A549 (cell line): ENCODE results near the gene TMEM120A. TPM values are rescaled to one million over a fixed set of nuclear protein-coding genes. Genes with fewer than 3 reads are reported as not detected.

ENCODE experiments used
- ATAC-seq, 2 experiments: fragments of 200-7000 bp in 1 of 2; fragments of >200 bp in 1 of 2; cut with Nextera tagmentation in 1 of 2; cut with Tn5 transposase in 1 of 2; 3 replicates each; pipeline versions ENCODE4 v1.8.0 to v1.9.1; 2018 to 2020; ENCODE audit warnings: mild to moderate bottlenecking in 1 of 2, moderate library complexity in 1 of 2
- CTCF ChIA-PET: fragments of 300-600 bp; sonication (Branson Sonifier 250); formaldehyde crosslinking; extraction: SDS; loops from one replicate; lab custom pipeline; 2021; ENCODE audit warnings: antibody characterized with exemption, inconsistent platforms; lab: Yijun Ruan, JAX
- POLR2A ChIA-PET: fragments of 350-600 bp; formaldehyde crosslinking; extraction: SDS; loops from one replicate; lab custom pipeline; 2021; ENCODE audit warnings: antibody characterized with exemption, inconsistent platforms; lab: Yijun Ruan, JAX
- DNase-seq, 2 experiments: peaks; one replicate each; pipeline versions ENCODE4 v3.0.0 to v3.0.0-alpha.2; 2011 to 2016; ENCODE audit warnings: low read depth in 1 of 2, low spot score in 1 of 2
- FAIRE-seq: peaks from 2 replicates; lab custom pipeline; 2011; peaks lifted over from hg19 to GRCh38; lab: Jason Lieb, UNC
- H3K27ac ChIP-seq, 2 experiments: fragments of >200 bp; sonication (Bioruptor Twin); formaldehyde crosslinking; 3 replicates each; pipeline ENCODE4 v1.5.1; 2016 to 2017
- H3K4me1 ChIP-seq: fragments of >200 bp; sonication (Bioruptor Twin); formaldehyde crosslinking; 3 replicates; pipeline ENCODE4 v1.6.1; 2016
- H3K4me2 ChIP-seq: fragments of >200 bp; sonication (Bioruptor Twin); formaldehyde crosslinking; 3 replicates; pipeline ENCODE4 v1.6.1; 2016
- H3K4me3 ChIP-seq: fragments of >200 bp; sonication (Bioruptor Twin); formaldehyde crosslinking; 3 replicates; pipeline ENCODE4 v1.5.1; 2016
- H3K9me3 ChIP-seq: fragments of >200 bp; sonication (Bioruptor Twin); formaldehyde crosslinking; 3 replicates; pipeline ENCODE4 v1.6.1; 2016
- CBX2 ChIP-seq: fragments of 200-600 bp; sonication (generic); IDR thresholded peaks from 2 replicates; pipeline ENCODE4 v1.6.1; 2016; ENCODE audit warnings: low read depth, mild to moderate bottlenecking, borderline replicate concordance
- CEBPB ChIP-seq, 2 experiments: fragments of >200 bp in 1 of 2; sonication (Bioruptor Twin) in 1 of 2; formaldehyde crosslinking in 1 of 2; IDR thresholded peaks; 2 replicates each; pipeline ENCODE4 v1.6.1; 2012 to 2016
- CHD4 ChIP-seq: fragments of 200-600 bp; sonication (generic); IDR thresholded peaks from 2 replicates; pipeline ENCODE4 v1.6.1; 2016; ENCODE audit warnings: antibody characterized with exemption, mild to moderate bottlenecking, borderline replicate concordance
- ESRRA ChIP-seq: fragments of 150-350 bp; IDR thresholded peaks from 2 replicates; pipeline ENCODE4 v1.6.1; 2014; ENCODE audit warnings: mild to moderate bottlenecking, low read length, borderline replicate concordance
- FOSB ChIP-seq: fragments of 250-450 bp; sonication (Bioruptor Pico); IDR thresholded peaks from 2 replicates; pipeline ENCODE4 v1.5.0; 2020; ENCODE audit warnings: mild to moderate bottlenecking, moderate library complexity
- FOXS1 ChIP-seq: fragments of 250-450 bp; sonication (Bioruptor Pico); IDR thresholded peaks from 2 replicates; pipeline ENCODE4 v1.5.0; 2020; ENCODE audit warnings: mild to moderate bottlenecking, moderate library complexity
- HDAC2 ChIP-seq: fragments of 200-600 bp; sonication (generic); IDR thresholded peaks from 2 replicates; pipeline ENCODE4 v1.6.1; 2016
- HOXA7 ChIP-seq: fragments of 250-450 bp; sonication (Bioruptor Pico); IDR thresholded peaks from 2 replicates; pipeline ENCODE4 v1.5.0; 2020; ENCODE audit warnings: mild to moderate bottlenecking, moderate library complexity
- KDM5A ChIP-seq: fragments of 200-600 bp; sonication (generic); IDR thresholded peaks from 2 replicates; pipeline ENCODE4 v1.6.1; 2016; ENCODE audit warnings: antibody characterized with exemption, mild to moderate bottlenecking
- MYC ChIP-seq: IDR thresholded peaks from 2 replicates; pipeline ENCODE4 v1.6.1; 2012; ENCODE audit warnings: mild to moderate bottlenecking, inconsistent platforms, low read length, improper control_type of control experiment, borderline replicate concordance
- NFE2L2 ChIP-seq: fragments of 150-350 bp; conservative IDR thresholded peaks from 2 replicates; pipeline ENCODE4 v1.6.1; 2014; ENCODE audit warnings: low read length
- POLR2A ChIP-seq: IDR thresholded peaks from 2 replicates; pipeline ENCODE4 v1.6.1; 2012; ENCODE audit warnings: mild to moderate bottlenecking, low read length
- RARB ChIP-seq: fragments of 250-450 bp; sonication (Bioruptor Pico); IDR thresholded peaks from 2 replicates; pipeline ENCODE4 v1.8.0; 2021; ENCODE audit warnings: mild to moderate bottlenecking, moderate library complexity
- RCOR1 ChIP-seq: fragments of 150-350 bp; IDR thresholded peaks from 2 replicates; pipeline ENCODE4 v1.6.1; 2014; ENCODE audit warnings: antibody characterized with exemption, low read length, low read depth
- SMC3 ChIP-seq: fragments of >200 bp; sonication (Bioruptor Twin); formaldehyde crosslinking; IDR thresholded peaks from 3 replicates; pipeline ENCODE4 v1.6.1; 2018; ENCODE audit warnings: inconsistent platforms
- TFCP2L1 ChIP-seq: fragments of 250-450 bp; sonication (Bioruptor Pico); IDR thresholded peaks from 2 replicates; pipeline ENCODE4 v1.5.0; 2021; ENCODE audit warnings: mild to moderate bottlenecking
- ZC3H11A ChIP-seq: fragments of 450-650 bp; IDR thresholded peaks from 2 replicates; pipeline ENCODE4 v1.6.1; 2014; ENCODE audit warnings: antibody characterized with exemption, mild to moderate bottlenecking
- WGBS: methylation state at CpG from one replicate; pipeline ENCODE4 v1.1.6; 2017; ENCODE audit errors: missing lambda C conversion rate; 5-methylcytosine and 5-hydroxymethylcytosine counted together
- polyA plus RNA-seq, 4 experiments: library from polyadenylated mRNA; depleted of rRNA in 3 of 4; stranded (reverse); fragments of >200 nt; fragmentation: RNase III in 1 of 4; extraction: RNeasy Plus Mini Kit Qiagen cat#74134 plus additional on column Dnase treatment in 1 of 4; gene quantifications; 2 replicates in 3 of 4; 3 replicates in 1 of 4; pipeline ENCODE4 v1.2.3, GENCODE V29; 2011 to 2017
- TF ChIP-seq, protein P1 (sequence below): fragments of 200-600 bp; sonication (generic); IDR thresholded peaks from 2 replicates; pipeline ENCODE4 v1.6.1; 2016; ENCODE audit warnings: antibody characterized with exemption, mild to moderate bottlenecking, moderate library complexity
- TF ChIP-seq, protein P2 (sequence below): fragments of 150-350 bp; IDR thresholded peaks from 2 replicates; pipeline ENCODE4 v1.6.1; 2014; ENCODE audit warnings: low read depth, mild to moderate bottlenecking, low read length
- TF ChIP-seq, protein P3 (sequence below): IDR thresholded peaks from 2 replicates; pipeline ENCODE4 v1.6.1; 2012; ENCODE audit warnings: low read depth, borderline replicate concordance

The TMEM120A gene
- polyA plus RNA-seq, 2 of the 4 experiments (the other 2 are of a cell fraction), result 46.0 to 53.8 TPM

DNA sequence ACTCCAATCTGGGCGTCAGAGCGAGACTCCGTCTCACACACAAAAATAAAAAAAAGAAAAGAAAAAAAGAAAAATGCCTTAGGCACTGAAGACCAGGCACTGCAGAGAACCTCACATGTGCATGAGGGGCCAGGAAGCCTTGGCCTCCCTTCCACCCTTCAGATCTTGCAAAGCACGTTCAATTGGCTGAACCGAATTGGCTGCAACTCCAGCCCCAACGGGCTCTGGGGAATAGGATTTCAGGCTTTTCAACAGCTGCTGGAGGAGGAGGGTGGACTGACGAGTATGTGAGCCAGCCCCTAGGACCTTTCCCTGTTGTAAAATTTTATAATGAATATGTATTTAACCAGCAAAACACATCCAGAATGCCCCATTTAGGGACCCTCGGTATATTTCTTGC, 16.7 kb downstream of the TMEM120A start:
- no peak overlapping the region for H3K27ac ChIP-seq
- DNase-seq, result no peak
- no peak for FAIRE-seq
- no peak for ATAC-seq
- no peak overlapping the region for H3K4me3 ChIP-seq
- WGBS, result 90% methylated on average over 8 of the region's 8 CpGs
- no peak overlapping the region for H3K4me2 ChIP-seq
- CTCF ChIA-PET, result no interaction called here
- no peak for TF ChIP-seq ZC3H11A
- no peak for TF ChIP-seq TFCP2L1
- H3K9me3 ChIP-seq, result no peaks in the 10 kb centered on the region
- POLR2A ChIA-PET, result interaction anchor here (0.7 kb wide), 1 partner anchor 86 kb away, joined by 3 read pairs; no protein-coding TSS in a partner anchor
- H3K4me1 ChIP-seq, result peaks cover 12% of the 10 kb centered on the region

DNA sequence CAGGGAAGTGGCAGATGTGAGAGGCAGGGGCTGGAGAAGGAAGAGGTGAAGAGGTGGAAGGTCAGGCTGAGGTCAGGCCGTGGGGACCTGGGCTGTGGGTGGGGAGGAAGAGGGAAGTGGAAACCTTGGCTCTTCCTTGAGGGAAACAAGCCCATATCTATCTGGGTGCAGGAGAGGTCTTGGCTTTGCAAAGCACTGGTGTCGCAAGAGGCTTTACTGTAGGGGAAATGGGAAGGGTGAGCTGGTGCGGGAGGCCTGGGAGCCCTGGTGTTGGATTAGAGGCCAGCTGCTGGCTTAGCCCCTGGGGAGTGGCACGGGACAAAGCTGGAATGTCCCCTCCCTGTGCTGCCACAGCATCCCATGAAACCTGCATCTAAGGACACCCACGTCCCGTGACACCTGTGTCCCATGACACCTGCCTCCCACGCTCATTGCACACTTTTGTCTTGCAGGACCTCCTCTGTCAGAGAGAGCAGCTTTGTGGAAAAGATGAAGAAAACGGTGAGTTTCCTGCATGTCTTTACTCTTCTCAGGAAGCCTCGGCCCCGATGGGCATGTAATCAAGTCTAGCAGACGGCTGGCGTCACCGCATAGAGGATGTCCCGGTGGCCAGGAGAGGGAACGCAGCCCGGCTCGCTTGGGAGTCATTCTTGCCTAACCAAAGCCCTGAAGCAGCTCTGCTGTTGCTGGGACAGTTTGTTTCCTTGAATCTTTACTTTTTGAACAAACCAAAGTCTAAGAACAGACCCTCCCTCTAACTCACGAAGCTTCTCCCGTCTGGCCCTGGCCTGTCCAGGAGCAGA, 22.2 kb downstream of the TMEM120A start:
- Histone ChIP-seq H3K27ac (peak overlapping the region in 1 of 2 experiments; percentile 32; a peak in 2 of 6 replicates), H3K9me3 (no peaks in the 10 kb centered on the region), H3K4me2 (no peak overlapping the region), H3K4me3 (no peak overlapping the region), H3K4me1 (peaks cover 7% of the 10 kb centered on the region; the same call in 1 of the 3 replicates)
- CTCF ChIA-PET, result interaction anchor here (0.7 to 2.8 kb wide), 6 partner anchors 9 to 106 kb away, joined by 3 to 7 read pairs (median 4); partner anchors contain the start of gene RHBDD2
- POLR2A ChIA-PET, result no interaction called here
- TF ChIP-seq POLR2A, result no peak
- TF ChIP-seq RCOR1, result no peak
- no peak for TF ChIP-seq NFE2L2
- TF ChIP-seq, protein P1, sequence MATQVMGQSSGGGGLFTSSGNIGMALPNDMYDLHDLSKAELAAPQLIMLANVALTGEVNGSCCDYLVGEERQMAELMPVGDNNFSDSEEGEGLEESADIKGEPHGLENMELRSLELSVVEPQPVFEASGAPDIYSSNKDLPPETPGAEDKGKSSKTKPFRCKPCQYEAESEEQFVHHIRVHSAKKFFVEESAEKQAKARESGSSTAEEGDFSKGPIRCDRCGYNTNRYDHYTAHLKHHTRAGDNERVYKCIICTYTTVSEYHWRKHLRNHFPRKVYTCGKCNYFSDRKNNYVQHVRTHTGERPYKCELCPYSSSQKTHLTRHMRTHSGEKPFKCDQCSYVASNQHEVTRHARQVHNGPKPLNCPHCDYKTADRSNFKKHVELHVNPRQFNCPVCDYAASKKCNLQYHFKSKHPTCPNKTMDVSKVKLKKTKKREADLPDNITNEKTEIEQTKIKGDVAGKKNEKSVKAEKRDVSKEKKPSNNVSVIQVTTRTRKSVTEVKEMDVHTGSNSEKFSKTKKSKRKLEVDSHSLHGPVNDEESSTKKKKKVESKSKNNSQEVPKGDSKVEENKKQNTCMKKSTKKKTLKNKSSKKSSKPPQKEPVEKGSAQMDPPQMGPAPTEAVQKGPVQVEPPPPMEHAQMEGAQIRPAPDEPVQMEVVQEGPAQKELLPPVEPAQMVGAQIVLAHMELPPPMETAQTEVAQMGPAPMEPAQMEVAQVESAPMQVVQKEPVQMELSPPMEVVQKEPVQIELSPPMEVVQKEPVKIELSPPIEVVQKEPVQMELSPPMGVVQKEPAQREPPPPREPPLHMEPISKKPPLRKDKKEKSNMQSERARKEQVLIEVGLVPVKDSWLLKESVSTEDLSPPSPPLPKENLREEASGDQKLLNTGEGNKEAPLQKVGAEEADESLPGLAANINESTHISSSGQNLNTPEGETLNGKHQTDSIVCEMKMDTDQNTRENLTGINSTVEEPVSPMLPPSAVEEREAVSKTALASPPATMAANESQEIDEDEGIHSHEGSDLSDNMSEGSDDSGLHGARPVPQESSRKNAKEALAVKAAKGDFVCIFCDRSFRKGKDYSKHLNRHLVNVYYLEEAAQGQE, result no peak
- peak; percentile 31 to 65; a peak in 2 of 4 replicates for TF ChIP-seq CEBPB (IDR thresholded peaks at IDR 0.05)
- FAIRE-seq (no peak), ATAC-seq (peak; percentile 81 to 82), DNase-seq (peak; percentile 54 to 66)
- 84% methylated on average over 19 of the region's 19 CpGs for WGBS

DNA sequence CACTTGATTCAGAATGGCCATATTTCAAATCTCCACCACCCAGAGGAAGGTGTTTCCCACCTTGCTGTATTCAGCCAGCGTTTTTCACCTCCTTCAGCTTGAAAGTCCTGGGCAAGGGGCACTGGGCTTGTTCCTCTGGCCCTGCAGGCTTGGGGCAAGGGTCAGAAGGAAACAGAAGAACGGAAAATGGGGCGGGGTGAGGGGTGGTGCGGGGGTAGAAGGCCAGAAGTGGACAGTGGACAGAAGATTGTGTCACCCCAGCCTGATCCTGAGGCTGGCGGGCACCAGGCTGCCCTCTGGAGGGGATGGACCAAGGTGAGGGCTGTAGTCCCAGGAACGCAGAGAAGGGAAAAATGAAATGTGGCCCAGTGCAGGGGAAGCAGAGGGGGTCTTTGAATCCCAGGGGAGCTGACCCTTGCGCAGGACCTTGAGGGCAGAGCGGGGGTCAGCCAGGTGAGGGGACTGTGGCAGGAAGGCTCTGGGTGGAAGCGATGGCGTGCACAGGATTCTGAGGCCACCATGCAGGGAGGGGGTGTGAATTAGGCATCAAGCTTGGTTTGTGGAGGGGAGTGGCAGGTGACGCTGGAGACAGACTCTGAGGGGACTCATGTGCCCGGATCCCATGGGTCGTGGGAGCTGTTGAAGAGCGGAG, 23.0 kb downstream of the TMEM120A start:
- peak in 1 of 2 experiments; percentile 23; a peak in 2 of 6 replicates for ATAC-seq
- Histone ChIP-seq H3K4me3 (no peak overlapping the region), H3K27ac (peak overlapping the region in 1 of 2 experiments; percentile 40; a peak in 2 of 6 replicates), H3K4me1 (peaks cover 7% of the 10 kb centered on the region; the same call in 1 of the 3 replicates), H3K4me2 (no peak overlapping the region), H3K9me3 (no peaks in the 10 kb centered on the region)
- CTCF ChIA-PET, result interaction anchor here (0.7 to 3.3 kb wide), 6 partner anchors 8 to 105 kb away, joined by 3 to 12 read pairs (median 5); partner anchors contain the start of gene RHBDD2
- DNase-seq, result no peak
- TF ChIP-seq, protein P1, result no peak
- TF ChIP-seq, protein P2, sequence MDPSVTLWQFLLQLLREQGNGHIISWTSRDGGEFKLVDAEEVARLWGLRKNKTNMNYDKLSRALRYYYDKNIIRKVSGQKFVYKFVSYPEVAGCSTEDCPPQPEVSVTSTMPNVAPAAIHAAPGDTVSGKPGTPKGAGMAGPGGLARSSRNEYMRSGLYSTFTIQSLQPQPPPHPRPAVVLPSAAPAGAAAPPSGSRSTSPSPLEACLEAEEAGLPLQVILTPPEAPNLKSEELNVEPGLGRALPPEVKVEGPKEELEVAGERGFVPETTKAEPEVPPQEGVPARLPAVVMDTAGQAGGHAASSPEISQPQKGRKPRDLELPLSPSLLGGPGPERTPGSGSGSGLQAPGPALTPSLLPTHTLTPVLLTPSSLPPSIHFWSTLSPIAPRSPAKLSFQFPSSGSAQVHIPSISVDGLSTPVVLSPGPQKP, result no peak
- TF ChIP-seq HDAC2, result no peak
- TF ChIP-seq RARB (CRISPR knock-in tag), result no peak
- no peak for TF ChIP-seq FOXS1 (CRISPR knock-in tag)
- TF ChIP-seq POLR2A, result no peak
- no peak for TF ChIP-seq MYC
- no peak for TF ChIP-seq FOSB
- TF ChIP-seq SMC3, result no peak
- no peak for TF ChIP-seq ESRRA
- TF ChIP-seq, protein P3, sequence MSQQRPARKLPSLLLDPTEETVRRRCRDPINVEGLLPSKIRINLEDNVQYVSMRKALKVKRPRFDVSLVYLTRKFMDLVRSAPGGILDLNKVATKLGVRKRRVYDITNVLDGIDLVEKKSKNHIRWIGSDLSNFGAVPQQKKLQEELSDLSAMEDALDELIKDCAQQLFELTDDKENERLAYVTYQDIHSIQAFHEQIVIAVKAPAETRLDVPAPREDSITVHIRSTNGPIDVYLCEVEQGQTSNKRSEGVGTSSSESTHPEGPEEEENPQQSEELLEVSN, result no peak
- TF ChIP-seq CHD4, result no peak
- TF ChIP-seq HOXA7, result no peak
- no peak for TF ChIP-seq CBX2
- TF ChIP-seq KDM5A, result no peak
- POLR2A ChIA-PET, result no interaction called here
- no peak for FAIRE-seq
- 89% methylated on average over 14 of the region's 14 CpGs for WGBS
